HG02588 (cell line): ENCODE data around the gene IGFBP6.
A peak's percentile ranks its signal among the peaks of the same experiment; 100 is the strongest.

Experiments
- ATAC-seq: cut with Tn5 transposase; IDR thresholded peaks from one replicate; pipeline ENCODE4 v1.9.1; 2021; ENCODE audit warnings: mild to moderate bottlenecking, moderate library complexity; ENCODE audit not compliant: unreplicated experiment

Gene IGFBP6, protein sequence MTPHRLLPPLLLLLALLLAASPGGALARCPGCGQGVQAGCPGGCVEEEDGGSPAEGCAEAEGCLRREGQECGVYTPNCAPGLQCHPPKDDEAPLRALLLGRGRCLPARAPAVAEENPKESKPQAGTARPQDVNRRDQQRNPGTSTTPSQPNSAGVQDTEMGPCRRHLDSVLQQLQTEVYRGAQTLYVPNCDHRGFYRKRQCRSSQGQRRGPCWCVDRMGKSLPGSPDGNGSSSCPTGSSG

DNA sequence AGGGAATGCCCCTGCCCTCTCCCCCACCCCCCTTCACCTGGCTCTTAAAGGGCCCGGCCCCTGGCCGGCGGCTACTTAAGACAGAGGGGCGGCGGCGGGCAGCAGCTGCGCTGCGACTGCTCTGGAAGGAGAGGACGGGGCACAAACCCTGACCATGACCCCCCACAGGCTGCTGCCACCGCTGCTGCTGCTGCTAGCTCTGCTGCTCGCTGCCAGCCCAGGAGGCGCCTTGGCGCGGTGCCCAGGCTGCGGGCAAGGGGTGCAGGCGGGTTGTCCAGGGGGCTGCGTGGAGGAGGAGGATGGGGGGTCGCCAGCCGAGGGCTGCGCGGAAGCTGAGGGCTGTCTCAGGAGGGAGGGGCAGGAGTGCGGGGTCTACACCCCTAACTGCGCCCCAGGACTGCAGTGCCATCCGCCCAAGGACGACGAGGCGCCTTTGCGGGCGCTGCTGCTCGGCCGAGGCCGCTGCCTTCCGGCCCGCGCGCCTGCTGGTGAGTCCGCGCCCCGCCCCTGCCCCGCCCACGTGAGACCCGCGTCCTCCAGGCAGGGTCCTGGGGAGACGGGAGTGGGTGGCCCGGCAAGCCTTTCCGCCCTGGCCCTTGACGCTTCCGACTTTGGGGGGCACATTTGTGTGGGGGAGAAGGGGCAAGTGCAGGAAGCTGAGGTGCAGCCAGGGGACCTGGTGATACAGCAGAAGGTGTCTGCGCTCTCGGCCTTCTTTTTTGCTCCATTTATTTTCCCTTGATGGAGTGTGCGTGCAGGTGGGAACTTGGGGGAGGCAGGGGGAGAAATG is at the start of gene IGFBP6:
TSS of gene IGFBP6 (plus strand) at position 104 of the 790 bp plus-strand sequence. CDS start at position 155, 51 bp downstream.
- no peak for ATAC-seq

DNA sequence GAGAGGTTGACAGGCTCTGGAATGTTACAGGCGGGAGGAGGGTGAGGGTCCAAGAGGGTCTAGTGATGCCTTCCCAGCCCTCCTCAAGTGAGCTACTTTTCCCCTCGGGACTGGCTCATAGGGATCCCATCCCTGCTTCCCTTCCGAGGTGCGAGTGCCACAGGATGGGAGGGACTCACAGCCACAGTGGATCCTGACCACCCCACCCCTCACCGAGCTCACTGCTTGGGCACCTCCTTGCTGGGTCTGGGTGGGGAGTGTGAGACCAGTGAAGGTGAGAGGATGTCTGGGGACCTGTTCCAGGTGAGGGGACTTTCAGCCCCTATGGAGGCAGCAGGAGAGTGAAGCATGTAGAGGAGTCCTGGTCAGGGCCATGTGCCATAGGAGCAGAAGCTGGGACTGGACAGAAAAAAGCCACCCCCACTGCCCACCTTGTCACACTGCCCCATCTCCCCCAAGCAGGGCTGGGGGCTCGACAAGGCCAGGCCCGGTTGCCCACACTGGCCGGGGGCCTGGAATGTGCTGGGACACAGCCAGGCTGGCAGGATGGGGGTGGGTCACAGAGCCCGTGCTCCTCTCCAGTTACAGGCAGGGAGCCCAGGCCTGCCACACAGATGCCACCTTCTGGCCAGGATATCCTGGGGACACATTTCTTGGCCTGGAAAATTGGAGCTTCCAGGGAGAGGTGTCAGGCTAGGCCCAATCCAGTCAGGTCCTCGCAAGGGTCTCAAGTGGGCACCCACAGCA is 49.3 kb upstream of the IGFBP6 start:
- ATAC-seq, result no peak

DNA sequence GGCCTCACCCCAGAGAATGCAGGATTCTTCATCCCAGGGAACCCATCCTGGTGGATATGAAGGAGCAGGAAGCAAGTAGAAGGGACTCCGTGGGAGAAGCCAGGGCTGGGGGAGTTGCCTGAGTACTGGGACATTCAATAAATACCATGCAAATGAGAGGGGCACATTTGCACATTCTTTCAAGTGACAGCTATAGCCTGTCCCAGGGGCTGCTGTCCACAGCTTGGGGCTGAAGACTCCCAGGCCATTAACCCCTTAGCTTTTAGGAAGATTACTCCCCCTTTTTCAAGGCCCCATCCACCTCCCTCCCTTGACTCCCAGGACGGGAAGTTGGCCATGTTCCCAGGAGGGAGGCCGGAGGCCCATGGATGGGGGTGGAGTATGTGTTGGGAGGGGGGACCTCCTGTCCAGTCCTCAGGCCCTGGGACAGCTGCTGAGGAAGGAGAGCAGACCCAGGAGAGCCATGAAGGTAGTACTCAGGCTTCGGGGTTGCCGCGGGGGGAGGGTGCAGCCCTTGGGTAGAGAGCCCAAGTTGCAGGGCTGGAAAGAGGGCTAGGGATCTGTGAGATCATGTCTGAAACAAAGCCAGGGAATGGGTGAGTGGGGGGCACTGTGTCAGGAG is 48.6 kb upstream of the IGFBP6 start:
- ATAC-seq, result no peak

DNA sequence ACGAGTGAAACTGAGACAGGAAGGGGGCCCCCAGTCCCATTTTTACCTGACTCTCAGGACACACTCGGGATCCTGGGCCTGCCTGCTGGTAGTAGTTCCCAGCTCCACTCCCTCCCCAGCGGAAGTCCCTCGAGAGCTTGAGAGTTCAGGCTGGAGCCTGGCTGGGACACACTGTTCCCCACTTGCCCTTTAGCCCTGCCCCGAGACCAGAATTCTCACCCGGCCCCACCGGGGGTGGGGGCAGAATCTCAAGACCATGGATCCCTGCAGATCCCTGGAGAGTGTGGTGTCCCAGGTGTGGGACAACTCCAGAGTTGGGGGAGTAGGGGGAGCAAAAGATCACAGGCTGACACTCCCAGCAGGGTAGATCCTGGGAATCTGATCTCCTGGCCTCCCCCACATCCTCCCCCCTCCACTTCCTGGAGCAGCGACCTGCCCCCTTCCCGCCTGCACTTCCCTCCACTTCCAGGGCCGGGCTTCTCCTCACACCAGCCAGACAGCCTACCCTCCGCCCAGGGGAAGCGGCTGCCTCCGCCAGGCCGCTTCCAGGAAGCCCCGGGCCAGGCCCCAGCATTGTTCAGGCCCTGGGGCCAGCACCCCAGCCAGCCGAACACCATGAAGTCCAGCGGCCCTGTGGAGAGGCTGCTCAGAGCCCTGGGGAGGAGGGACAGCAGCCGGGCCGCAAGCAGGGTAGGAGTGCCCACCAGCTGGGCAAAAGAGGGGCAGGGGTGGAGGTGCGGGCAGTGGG is 47.7 kb upstream of the IGFBP6 start, which contains the start of gene TNS2:
TSS of gene TNS2 (plus strand) at position 495 of the 748 bp plus-strand sequence. CDS start at position 616, 121 bp downstream.
- ATAC-seq, result no peak

DNA sequence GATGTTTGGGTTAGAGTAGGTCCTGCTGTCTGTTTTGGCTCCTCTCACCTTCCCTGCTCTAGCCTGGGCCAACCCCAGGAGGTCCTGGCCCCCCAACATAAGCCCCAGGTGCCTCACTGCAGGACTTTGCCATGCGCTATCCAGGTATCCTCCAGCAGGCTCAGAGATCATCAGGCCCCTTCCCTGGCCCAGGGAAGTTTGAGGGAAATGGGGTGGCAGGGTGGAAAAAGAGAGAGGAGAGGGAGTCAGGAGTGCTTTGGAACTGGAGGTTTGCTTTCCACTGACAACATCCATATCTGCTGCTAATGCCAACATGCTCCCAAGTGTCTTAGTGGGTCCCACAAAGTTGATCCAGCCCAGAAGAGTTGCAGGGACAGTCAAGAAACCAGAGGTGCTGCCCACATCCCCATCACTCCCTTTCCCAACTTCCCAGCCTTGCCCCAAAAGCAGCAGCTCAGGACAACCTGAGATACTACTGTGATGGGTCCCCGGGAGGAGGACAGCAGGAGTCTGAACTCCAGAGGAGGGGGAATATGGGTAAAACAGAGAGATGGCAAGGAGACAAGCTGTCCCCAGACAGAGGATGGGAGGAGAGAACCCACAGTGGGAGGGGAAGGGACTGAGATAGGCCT is 46.9 kb upstream of the IGFBP6 start:
- ATAC-seq, result no peak

DNA sequence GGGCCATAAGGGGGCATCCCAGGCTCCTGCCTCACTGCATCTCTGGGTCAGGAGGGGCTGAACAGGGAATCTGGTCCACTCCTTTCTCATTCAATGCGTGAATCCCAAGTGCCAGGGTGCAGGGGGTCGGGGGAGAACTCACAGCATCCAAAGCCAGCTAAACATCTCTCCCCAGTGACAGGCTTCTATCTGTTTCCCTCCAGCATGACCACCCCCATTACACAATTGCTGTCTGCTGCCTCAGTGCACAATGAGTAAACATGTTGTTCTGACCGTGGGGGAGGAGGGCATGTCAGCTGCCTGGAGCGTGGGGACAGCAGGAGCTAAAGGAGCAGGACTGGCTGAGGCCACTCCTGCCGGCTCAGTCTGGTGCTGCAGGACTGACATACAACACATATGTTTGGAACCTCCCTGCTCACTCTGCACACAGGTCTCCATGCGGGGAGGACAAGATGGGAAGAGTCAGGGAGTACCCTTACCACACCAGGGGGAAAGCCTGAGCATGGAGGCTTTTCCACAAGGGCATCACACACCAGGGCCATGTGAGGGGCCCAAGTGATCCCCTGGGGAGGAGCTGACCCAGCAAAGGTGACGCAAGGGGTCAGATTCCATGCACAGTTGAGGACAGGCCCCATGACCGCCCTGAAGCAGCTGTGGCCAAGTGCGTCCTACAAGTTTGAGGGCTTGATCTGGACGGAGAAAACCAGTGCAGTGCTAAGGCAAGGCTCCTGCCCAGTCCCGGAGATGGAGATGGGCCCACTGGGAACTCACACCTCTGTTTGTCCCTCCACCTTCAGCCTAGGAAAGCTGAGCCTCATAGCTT is 46.2 kb upstream of the IGFBP6 start:
- no peak for ATAC-seq

DNA sequence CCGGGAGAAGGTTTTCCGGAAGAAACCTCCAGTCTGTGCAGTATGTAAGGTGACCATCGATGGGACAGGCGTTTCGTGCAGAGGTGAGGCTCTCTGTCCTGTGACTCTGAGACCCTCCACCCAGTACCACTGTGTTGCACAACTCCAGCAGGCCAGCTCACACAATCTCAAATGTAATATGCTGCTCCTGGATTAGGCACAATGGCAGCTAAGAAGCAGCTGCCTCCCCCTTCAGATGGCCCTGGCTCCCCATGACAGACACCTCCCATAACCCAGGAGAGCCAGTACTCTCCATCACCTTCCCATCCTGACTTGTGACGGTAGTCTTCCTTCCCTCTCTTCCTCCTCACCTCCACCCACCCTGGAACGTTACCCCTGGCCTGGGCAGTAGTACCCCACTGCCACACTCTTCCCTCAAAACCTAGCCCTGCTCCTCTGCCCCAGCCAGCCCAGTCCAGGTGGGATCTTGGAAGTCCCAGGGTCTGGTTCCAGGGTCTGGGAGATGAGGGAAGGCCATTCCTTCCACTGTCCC is 45.5 kb upstream of the IGFBP6 start:
- ATAC-seq, result no peak

DNA sequence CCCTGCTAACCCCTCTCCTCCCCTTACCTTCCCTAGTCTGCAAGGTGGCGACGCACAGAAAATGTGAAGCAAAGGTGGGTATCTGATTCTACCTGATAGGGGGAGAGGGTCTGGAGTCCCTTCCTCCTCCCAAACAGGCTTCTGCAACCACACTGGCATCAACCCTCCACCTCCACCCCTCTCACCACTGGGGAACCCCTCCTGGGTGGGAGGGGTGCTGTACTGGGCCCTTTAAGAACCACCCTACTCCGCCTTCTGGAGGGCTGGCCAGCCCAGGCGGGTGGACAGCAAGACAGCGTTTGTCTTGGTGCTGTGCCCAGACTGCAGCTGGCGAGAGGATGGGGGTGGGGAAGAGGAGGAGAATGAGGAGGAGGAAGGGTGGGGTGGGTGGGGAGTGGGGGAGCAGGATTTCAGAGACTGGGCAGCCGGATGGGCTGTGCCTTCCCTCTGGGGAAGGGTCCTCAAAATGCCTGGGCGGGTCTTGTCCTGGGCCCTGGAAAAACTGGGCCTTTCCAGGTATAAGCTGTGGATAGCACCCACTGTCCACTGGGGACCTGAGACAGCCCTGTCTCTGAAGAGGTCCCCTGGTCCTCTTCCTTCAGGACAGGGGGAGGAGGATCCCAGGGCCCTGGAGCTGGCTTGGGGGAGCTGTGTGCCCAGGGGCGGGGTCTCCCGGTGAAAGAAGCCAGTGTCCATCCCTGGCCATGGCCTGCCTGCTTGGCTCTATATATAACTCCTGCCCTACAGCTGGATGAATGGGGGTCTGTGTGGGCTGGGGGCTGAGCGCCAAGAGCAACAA is 44.8 kb upstream of the IGFBP6 start:
- ATAC-seq, result no peak

DNA sequence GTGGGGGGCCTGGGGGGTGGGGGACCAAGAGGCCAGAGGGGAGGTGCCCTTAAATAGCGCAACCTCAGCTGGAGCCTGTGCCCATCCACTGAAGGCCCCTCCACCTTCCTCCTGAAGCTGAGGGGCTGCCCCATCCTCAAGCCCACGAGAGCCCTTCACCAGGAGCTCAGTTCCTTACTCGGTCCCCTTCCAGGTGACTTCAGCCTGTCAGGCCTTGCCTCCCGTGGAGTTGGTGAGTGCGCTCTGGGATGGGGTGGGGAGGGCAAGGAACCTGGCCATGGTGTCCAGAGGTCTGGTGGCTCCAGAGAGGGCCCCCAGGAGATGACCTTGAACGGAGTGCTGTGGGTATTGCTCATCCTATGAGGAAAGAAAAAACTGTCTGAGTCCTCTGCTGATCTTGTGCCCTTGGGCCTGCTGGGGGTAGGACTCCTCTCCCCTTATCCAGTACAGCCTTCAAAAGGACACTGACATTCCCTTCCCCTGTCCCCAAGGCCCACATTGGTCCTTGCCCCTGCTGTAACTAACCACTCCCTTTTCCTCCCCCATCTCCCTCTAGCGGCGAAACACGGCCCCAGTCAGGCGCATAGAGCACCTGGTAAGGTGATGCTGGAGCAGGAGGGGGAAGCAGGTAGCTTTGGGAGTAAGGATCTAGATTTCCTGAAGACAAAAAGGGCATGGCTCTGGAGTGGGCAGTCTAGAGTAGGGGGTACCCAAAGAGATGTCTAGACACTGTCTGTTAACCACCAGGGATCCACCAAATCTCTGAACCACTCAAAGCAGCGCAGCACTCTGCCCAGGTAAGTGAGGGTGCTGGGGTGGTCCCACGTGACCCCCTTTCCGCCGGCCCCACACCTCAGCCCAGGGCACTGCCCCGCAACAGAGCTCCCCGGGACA is 44.0 kb upstream of the IGFBP6 start:
- ATAC-seq, result no peak

DNA sequence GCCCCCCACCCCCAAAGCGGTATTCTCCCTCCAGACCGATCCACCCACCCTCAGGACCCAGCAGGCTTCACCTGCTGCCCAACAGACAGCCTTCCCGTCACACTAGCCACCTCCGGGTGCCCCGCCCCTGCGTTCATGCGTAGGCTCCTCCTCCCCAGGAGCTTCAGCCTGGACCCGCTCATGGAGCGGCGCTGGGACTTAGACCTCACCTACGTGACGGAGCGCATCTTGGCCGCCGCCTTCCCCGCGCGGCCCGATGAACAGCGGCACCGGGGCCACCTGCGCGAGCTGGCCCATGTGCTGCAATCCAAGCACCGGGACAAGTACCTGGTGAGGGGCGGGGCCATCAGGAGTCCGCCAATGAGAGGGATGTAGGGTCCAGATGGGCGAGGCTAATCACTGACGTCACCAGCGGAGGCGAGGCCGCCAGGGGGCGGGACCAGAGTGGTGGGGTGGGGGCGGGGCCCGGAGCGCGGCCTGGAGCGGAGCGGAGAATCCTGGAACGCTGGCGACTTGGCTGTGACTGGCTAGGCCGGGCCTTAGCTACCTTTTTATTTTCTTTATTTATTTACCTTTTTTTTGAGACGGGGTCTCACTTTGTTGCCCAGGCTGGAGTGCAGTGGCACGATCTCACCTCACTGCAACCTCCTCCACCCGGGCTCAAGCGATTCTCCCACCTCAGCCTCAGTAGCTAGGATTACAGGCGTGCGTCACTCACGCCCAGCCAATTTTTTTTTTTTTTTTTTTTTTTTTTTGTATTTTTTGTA is 43.2 kb upstream of the IGFBP6 start:
- peak; percentile 83 for ATAC-seq

DNA sequence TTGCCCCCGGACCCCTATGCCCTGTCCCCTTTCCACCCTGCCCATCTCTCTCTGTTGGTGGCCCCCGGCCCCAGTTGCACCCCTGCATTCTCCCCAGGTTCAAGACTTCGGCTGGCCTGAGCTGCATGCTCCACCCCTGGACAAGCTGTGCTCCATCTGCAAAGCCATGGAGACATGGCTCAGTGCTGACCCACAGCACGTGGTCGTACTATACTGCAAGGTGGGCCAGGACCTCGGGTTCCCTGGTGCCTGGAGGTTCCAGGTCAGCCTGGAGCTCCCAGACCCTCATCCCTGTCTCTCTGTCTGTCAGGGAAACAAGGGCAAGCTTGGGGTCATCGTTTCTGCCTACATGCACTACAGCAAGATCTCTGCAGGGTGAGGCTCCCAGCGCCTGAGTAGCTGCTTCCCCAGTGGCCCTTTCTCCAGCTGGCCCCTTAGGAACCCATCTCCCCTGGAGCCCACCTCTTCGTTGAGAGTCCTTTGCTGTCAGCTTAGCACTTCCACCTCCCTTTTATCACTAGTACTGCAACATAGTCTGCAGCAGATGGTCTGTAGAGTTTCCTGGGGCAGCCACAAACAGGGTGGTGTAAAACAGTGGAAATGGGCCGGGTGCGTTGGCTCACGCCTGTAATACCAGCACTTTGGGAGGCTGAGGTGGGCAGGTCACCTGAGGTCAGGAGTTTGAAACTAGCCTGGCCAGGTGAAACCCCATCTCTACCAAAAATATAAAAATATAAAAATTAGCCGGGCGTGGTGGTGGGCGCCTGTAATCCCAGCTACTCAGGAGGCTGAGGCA is 41.8 kb upstream of the IGFBP6 start:
- ATAC-seq, result no peak

DNA sequence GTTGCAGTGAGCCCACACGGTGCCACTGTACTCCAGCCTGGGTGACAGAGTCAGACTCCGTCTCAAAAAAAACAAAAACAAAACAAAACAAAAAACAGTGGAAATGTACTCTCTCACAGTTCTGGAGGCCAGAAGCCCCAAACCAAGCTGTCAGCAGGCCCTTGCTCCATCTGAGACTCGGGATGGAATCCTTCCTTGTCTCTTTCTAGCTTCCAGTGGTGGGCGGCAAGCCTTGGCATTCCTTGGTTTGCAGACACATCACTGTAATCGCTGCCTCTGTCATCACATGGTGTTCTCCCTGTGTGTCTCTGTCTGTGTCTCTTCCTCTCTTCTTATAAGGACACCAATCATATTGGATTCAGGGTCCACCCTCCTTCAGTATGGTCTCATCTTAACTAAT is 41.2 kb upstream of the IGFBP6 start:
- ATAC-seq, result no peak

DNA sequence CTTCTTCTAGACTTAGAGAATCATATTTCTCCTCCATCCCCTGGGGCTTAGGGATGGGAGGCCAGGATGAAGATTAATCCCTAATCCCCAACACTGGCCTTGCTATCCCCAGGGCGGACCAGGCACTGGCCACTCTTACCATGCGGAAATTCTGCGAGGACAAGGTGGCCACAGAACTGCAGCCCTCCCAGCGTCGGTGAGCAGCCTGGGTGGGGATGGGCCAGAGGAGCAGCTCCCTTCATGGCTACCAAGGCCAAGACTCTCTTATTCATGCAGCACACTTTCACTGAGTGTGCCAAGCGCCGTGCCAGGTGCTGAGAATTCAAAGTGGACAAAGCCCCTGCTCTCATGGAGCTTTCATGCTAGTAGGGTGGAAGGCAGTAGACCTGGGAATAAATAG is 40.6 kb upstream of the IGFBP6 start:
- ATAC-seq, result no peak

DNA sequence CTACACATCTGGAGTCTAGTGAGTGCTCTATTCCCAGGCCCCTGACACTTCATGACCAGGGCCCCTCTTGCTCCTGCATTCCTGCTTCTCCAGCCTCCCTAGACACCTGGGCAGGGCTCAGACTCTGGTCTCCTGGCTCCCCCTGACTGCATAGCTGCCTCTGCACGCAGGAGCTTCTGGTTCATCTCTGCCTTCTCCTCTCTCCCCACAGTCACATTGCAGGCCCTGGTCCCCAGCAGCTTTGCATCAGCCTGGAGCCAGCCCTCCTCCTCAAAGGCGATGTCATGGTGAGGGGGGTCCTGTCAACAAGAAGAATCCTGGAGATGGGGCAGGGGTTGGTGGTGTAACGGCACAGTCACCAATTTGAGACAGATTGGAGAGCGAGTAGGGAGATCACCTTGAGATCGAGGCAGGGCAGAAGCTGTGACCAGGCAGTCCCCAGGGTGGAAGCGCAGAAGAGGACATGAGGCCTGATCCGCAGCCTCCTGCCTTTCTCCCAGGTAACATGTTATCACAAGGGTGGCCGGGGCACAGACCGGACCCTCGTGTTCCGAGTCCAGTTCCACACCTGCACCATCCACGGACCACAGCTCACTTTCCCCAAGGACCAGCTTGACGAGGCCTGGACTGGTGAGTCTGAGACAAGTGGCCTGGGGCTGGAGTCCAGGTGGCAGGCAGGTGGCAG is 39.5 kb upstream of the IGFBP6 start:
- no peak for ATAC-seq
